Fibroblast of skin of left biceps (primary cell): Measurements from ENCODE around the gene PCA3.
"Not testable (repeated sequence)": the region's sequence is repeated elsewhere in the genome, so short reads cannot be mapped to it uniquely, and the experiment has no call there.

ENCODE experiments used
- DNase-seq, 2 experiments: peaks; one replicate each; pipeline ENCODE4 v3.0.0-alpha.2; 2013; ENCODE audit warnings: low read depth in 2 of 2

Gene PCA3

DNA sequence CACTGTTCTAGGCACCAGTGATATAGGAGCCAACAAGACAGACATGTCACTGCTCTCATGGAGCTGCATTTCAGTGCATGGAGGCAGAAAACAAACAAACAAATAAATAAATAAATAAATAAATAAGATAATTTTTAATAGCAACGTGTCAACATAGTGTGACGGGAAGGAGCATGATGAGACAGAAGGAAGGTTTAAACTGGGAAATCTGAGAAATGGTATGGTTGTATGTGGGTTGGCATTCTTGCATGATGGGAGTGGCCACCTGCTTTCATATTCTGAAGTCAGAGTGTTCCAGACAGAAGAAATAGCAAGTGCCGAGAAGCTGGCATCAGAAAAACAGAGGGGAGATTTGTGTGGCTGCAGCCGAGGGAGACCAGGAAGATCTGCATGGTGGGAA lies at the start of gene PCA3:
Gene PCA3 (plus strand): TSS at position 301 of the 400 bp plus-strand sequence.
- no peak for DNase-seq

DNA sequence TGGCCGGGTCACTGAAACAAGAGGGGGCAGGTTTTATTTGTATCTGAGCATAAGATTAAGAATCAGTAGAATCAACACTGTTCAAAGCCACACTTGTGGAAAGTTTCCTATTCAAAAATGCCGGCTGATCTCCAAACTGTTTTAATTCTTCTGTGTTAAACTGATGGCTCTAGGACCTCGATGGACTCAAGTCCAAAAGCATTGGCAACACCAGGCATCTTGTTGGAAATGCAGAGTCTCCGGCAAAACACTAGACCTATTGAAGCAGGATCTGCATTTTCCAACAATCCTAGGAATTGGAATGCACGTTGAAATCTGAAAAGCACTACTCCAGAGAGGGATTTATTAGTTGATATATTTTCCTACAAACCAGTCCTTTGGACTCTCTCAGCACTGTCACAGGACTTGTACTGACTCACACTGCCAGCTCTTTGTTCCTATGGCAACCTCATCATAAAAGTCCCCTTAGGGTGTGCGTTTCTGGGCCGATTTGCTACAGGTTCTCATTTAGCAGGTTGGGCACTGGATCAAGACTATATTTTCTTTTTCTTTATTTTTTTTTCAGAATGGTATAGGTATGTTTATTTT lies 48.1 kb upstream of the PCA3 start:
- no peak for DNase-seq

DNA sequence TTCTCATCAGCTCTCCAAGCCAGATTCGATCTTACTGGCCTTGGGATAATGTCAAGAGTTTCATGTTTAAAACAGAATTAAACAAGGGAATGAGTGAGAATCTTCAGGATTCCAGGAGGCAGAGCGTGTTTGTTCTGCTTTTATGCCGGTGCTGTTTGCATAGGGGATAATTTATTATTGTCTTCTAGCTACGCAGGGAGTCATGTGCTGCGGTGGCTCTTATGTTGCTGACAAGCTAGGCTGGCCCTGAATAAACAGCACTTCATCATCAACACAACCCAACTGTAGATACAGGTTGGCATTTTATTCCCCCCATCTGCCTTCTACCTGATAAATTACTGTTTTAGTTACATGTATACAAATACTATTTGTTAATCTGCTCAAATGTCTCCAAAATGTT lies 47.1 kb upstream of the PCA3 start:
- no peak for DNase-seq

DNA sequence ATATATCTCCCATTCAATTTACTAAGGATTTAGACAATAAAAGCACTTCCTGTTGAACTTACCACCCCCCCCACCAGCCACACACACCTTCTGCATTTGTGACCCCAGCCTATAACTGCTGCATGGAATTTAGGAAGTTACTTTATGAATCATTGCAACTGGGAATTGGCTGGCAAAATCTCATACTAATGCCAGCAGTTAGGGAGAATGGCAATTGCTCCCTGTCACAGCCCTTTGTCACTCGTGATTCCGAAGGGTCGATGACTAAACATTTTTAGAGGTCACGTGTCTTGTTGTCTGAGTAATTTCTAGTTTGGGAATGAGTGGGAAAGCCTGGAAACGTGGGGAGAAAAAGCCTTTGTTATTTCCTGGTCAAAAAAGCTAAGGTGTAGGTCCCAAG lies 46.6 kb upstream of the PCA3 start:
- no peak for DNase-seq

DNA sequence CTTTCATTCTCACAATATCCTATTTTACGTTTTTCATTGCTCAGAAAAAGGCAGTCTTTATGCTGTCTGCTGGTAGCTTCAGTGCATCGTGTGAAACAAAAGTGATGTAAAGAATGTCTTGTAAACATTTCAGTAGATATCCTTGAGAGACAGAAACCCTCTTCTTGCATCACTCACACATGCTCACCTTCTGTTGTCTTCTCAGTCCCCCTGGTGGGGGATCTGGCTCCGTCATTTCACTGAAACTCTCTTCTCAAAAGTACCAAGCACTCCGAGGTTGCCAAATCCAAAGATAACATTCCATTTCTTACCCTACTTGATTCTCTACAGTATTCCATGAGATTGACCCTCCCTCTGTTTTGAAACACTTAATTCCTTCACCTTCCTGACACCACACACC lies 46.1 kb upstream of the PCA3 start:
- no peak for DNase-seq

DNA sequence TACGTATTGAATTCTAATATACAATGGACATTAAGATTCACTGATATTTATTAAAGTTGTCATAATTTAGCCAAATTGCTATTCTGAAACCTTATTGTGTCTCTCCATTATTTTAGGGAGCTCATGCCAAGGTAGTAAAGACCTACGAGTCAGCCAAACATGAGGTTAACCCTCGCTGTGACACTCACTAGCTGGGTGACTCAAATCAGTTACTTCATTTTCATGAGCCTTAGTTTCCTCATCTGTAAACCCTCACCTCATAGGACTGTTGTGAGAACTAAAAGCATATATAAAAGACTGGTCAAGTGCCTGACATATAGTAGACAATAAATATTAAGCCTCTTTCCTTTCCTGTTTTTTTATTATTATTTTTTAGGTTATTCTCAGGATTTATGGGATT lies 44.0 kb upstream of the PCA3 start:
- no peak for DNase-seq

DNA sequence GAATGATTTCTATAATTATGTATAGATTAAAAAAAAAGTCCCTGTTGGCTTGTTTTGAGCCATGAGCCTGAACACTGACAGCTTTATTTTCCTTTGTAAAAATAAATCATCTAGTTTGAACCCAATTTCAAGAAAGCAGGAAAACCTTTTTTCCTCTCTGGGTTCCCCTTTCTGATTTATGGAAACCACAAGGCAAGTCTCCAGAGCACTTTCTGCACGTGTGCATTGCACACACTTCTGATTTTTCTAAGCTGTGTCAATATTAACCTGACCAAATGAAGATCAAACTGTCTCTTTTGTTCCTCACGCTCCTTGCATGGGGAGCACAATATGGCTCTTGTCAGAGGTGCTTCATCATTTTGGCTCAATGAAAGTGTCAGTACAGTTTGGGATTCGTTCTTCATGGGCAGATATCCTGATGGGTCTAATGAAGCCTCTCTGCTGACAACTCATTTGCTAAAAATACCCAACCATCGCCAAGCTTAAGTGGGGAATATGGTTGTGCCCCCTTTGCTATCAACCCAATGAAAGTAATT lies 39.2 kb upstream of the PCA3 start:
- DNase-seq: no peak

DNA sequence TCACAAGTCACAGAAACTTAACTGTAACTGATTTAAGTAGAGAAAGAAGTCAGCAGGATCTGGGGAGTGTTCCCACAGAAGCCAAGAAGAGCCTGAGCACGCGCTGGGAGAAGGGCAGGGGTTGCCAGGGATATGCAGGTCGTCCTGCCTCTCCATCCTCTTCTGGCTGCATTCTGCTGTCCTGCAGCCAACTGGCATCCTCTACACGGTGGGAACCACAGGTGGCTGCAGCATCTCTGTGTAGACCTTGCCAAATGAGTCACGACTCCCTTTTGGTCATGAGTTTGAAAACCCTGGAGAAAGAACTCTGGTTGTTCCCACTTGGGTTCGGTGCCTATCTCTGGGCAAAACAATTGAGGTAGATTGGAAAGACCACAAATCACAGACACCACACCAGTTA lies 38.4 kb upstream of the PCA3 start:
- DNase-seq: no peak

DNA sequence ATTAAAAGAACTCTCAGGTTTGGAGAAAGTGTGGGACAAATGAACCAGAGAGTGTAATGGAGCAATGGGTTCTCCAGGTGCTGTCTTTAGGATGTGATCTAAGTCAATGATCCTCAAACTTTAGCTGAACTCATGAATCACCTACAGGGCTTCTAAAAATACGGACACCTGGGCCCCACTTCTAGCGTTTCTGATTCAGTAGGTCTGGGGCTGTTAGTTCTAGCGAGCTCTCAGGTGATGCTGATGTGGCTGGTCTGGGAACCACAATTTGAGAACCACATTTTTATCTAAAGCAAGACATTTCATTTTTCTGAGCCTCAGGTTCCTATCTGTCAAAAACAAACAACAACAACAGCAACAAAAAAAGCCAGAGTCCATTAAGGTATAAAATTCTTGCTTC lies 35.1 kb upstream of the PCA3 start:
- no peak for DNase-seq

DNA sequence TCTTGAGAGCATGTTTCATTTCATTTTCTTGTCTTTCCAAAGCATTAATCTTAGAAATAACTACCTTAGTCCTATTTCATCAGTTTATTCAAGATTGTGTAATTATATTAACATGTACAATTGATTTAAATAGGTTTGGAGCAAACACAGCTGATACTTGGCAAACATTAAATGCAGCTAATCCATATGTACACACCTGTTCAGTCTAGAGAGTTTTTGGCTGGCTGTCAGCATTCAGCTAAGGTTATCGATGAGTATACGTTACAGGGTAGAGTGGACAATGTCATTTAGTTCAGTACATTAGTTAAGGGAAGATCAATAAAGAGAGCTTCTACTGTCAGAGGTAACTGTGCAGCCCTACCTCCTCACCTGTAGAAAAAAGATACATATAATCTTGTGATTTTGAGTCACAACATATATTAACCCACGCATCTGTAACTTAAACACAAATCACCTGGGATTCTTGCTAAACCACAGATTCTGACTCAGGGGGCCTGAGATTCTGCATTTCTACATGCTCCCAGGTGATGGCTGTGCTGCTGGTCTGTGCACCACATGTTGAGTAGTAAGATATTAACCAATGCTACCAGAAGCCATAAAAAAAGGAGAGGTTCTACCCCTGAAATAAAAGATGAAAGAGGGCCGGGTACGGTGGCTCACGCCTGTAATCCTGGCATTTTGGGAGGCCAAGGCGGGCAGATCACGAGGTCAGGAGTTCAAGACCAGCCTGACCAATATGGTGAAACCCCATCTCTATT lies 34.1 kb upstream of the PCA3 start:
- DNase-seq: no peak

DNA sequence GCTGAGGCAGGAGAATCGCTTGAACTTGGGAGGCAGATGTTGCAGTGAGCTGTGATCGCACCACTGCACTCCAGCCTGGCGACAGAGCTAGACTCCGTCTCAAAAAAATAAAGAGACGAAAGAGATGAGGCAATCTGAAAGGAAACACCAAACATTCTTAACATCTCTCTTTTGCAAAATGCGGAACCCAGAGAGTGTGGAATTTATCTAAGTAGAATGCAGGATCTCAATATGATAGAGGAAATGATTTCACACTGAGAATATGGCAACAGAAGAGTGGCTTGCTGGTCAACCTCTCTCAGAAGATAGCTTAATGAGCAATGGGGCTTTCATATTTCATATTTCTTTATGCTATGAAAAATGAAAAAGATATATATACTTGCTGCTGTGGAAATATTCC lies 33.4 kb upstream of the PCA3 start:
- DNase-seq: peak; percentile 20 to 21

DNA sequence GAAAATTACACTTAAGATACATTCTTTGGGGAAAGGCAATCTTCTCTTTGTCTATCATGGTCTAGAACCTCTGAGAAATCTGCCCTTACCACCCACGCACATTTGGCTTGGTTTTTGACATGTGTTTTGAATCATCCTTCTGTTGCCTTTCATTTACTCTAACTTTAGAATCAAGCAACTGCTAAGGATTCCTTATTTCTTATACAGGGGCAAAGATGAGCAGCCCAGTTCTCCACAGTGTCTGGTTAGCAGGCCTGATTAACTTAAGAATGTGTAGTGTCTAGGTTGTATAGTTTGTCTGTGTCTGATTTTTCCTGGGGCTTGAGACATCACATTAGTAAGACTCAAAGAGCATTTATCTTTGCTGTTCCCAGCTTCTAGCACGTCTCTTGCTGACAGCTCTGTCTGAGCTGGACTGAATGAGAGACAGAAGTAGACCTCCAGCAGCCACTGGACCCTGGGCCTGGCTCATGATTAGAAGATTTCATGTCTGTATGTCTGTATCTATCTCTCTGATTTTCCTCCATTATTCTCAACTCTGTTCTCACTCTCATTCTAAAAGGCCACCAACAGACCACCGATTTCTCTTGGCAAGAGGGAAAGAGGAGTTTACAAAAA lies 31.8 kb upstream of the PCA3 start:
- peak; percentile 73 to 80 for DNase-seq

DNA sequence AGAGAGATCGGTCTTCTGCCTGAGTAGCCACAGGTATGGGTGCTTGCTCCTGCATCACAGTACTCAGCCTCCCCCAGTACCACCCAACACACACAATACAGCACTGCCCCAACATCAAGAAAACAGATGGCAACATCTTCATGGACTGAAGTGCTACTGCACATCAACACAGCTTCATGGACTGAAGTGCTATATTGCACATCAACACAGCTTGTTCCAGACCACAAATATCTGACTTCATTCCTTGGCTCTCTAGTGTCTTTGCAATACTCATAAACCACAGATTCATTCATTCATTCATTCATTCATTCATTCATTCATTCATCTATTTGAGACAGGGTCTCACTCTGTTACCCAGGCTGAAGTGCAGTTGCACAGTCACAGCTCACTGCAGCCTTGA lies 31.1 kb upstream of the PCA3 start:
- DNase-seq: peak; percentile 17 to 19

DNA sequence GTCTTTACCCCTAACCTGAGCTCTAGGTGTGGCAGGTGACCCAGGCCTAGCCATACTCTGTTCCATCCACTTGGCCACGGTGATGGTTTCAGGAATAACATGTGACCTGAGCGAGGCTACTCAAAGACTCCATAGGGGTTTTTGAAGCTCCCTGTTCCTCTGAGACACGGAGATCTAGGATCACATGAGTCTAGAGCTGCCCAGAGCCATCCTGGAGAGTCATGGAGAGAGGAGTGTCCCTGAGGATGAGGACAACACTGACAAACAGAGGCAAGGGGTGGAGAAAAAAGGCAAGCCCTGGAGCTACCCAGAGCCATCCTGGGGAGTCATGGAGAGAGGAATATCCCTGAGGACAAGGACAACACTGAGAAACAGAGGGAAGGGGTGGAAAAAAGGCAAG lies 29.5 kb upstream of the PCA3 start:
- no peak for DNase-seq

DNA sequence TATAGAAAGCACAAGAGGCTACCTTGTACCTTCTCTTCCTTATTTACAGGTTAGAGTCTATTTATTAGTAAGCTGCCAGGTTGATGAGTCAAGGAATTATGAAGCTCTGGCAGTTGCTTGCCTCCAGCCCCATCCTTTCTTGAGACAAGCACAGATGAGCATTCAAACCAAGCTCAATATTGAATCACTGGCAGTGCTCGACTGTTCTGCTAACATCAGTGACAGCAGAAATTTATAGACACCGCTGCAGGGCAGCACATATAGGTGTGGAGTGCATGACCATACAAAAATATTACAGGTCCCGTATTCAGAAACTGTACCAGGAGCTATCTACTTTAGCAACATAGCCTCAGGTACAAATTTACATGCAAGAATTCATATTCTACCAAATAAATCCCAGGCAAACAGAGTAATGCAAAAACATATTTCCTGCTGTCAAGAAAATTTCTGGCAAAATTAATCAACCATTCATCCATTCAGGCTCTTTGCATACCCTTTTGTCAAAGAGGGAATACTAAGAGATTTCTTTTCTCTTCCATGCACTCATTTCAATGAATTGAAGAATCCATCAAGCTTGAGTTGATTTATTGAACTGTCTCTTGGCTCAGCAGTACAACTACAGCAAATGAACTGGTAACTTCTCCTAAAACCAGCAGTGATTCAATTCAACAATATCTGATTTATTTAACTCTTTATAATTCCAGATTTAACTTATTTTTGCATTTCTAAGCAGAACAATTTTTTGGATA lies 26.9 kb upstream of the PCA3 start:
- no peak for DNase-seq

DNA sequence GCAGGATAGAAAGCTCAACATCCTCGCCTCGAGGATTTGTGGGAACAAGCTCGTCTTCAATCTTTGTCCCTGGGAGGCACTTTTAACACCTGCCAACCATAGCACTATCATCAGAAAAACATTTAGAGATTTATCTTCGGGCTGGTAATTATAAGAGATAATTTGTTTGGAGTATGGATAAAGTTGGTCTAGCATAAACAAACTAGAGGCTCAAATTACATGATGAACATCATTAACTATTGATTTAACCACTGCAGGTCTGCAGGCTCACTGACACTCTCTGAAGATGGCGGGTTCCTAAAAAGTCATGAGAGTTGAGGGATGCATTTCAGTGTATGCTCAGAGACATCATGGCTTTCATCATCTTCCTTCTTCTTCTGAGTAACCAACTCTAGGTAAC lies 25.8 kb upstream of the PCA3 start:
- no peak for DNase-seq

DNA sequence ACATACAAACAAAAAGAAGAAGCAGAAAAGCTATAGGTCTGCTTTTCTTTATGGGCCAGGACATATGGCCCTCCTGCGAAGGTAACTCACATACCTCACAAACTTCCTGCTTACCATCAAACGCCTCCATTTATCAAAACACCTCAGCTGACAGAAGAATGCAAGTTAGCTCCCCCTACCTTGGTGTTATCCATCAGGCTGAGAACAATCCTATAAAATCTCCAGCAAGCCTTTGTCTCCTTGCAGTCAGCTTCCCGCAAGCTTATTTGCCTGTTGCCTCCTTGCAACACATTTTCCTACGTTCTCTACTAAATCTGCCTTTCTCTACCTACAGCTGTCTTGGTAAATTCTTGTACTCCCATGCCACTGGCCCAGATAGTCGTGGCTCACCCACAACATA lies 22.7 kb upstream of the PCA3 start:
- DNase-seq: no peak

DNA sequence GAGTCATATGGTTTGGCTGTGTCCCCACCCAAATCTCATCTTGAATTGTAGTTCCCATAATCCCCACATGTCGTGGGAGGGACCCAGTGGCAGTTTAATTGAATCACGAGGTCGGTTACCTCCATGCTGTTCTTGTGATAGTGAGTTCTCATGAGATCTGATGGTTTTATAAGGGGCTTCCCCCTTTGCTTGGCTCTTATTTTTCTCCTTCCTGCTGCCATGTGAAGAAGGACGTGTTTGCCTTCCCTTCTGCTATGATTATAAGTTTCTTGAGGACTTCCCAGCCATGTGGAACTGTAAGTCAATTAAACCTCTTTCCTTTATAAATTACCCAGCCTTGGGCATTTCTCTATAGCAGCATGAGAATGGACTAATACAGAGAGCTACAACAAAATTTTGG lies 21.3 kb upstream of the PCA3 start:
- DNase-seq: not testable (repeated sequence)

DNA sequence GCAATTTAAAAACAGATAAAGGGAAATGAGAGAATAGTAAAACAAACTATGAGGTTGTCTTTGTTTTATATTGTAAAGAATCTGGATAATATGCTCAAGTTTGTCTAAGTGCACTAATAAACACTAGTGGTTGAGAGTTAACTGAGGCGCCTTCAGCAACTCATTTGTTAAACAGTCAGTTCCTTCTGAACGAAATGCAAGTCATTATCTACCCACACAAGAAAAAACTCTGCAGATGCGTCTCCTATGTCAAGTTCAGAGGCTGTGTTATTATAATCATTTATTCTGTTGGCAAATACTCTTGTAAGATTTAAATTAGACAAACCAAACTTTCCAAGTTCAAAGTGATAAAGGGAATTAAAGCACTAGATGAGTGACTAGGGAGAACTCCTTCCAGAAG lies 20.3 kb upstream of the PCA3 start:
- DNase-seq: no peak

DNA sequence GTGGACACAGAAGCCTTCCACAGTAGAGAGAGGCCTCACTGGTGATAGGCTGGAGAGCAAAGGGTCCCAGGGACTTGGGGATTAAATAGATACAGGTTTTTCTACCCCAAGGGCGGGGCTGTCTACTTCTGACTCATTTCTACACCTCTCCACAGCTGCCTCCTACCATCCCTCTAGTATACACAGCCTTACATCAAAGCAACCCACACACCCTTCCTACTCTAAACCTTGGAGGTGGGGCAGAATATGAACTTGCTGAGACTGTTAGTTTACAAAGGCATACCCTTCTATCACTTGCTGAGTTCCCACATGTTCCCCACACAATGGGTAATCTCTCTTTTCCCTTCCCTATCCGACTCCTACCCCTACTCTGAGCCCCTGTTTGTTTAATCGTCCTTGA lies 19.9 kb upstream of the PCA3 start:
- no peak for DNase-seq

DNA sequence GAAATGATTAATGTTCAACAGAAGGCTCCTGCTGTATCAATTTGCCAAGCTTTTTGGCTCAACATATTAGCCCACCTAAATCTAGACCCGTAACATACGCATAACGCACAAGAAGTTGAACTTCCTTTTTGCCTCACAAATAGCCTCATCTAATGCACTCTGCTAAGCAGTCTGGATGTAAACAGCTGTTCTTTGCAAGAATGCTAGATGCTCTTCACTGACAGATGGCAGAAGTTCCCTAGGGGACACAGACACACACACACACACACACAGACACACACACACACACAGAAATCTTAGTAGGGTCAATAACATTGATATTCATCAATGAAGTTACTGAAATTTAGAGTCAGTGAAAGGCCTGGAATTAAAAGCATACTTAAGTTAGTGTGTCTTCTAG lies 13.2 kb upstream of the PCA3 start:
- no peak for DNase-seq

DNA sequence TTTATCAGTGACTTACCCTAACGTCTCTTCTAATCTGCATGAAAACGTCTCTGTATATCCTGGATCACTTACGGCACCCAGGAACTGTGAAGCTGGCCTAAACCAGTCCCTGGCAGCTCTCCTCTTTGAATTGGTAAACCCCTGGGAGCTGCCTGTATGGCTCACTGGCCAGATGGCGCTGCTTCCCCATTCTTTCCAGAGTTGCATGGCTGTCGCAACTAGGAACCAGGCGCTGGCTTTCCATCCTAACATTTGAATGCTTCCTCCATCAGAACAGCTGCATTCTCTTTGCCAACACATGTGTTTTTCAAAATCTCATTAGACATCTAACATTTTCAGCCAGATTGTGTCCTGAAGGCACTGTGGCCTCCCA lies 8.0 kb upstream of the PCA3 start:
- DNase-seq: no peak
